GM19324 (cell line): ENCODE measurements around the gene ADM.
A peak's percentile ranks its signal among the peaks of the same experiment; 100 is the strongest.

ENCODE experiments used
- ATAC-seq: cut with Tn5 transposase; IDR thresholded peaks from one replicate; pipeline ENCODE4 v1.9.1; 2021; ENCODE audit warnings: mild to moderate bottlenecking, moderate library complexity; ENCODE audit not compliant: unreplicated experiment, low FRiP score

Gene ADM

GRCh38 chr11:10307400-10308200 lies 2.7 kb downstream of the ADM start:
- peak; percentile 71 for ATAC-seq

DNA sequence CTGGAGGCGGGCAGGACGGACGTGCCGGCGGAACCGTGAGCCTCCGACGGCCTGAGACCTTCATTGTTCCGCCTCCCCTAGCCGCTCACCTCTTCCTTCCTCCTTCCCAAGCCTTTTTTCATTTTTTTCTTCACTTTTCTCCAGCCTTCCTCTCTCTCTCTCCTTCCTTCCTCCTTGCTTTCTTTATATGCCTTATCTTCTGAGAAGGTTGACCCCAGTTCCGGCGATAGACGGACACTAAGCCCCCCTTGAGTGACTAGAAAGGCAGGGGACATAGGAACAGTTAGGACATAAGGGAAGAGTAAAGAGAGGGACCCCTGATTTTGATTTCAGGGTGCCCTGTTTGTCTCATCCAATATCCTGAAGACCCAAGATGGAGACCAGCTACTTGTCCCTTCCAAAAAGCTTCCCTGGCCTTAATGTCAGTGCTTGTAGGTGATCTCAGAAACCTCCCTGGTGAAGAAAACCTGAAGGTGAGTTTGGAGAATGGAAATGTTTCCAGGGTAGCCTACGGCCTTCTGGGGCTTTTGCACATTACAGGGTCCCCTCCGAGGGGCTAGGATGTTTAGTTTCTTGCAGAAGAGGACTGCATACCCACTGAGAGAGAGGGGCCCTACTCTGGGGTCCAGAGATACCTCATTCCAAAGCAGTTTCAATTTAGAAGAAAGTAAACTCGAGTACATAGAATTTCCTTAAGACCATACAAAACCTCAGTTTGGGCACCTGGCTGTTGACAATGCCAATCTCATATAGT lies 3.5 kb downstream of the ADM start:
- ATAC-seq, result no peak

GRCh38 chr11:10309163-10310093 lies 4.6 kb downstream of the ADM start:
- no peak for ATAC-seq

GRCh38 chr11:10310301-10310841 lies 5.5 kb downstream of the ADM start:
- no peak for ATAC-seq

DNA sequence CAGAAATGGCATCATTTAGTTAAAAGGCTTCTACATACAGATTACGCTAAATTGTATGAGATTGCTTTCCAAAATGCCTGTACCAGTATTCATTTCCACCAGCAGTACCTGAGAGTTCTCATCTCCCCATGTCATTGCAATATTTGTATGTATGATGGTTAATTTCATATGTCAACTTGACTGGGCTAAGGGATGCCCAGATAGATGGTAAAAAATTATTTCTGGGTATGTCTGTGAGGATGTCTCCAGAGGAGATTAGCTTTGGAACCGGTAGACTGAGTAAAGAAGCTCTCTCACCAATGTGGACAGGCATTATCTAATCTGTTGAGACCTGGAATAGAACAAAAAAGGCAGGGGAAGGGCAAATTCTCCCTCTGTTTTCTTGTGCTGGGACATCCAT lies 6.9 kb downstream of the ADM start:
- ATAC-seq, result no peak

- peak; percentile 91 for ATAC-seq
These were observed 9.6 kb downstream of the ADM start for GRCh38 chr11:10314199-10315072.

DNA sequence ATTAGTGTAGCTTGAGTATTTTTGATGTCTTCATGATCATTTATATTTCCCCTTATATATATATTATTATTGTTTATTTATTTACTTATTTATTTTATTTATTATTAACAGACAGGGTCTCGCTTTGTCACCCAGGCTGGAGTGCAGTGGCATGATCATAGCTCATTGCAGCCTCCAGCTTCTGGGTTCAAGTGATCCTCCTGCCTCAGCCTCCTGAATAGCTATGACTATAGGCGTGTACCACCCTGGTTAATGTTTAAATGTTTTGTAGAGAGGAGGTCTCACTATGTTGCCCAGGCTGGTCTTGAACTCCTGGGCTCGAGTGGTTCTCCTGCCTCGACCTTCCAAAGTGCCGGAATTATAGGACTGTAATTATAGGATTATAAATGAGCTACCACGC lies 10.2 kb downstream of the ADM start:
- ATAC-seq, result no peak

- no peak for ATAC-seq
These were observed 12.4 kb downstream of the ADM start for GRCh38 chr11:10317151-10317755.

- no peak for ATAC-seq
These were observed 13.1 kb downstream of the ADM start for GRCh38 chr11:10317776-10318526.

DNA sequence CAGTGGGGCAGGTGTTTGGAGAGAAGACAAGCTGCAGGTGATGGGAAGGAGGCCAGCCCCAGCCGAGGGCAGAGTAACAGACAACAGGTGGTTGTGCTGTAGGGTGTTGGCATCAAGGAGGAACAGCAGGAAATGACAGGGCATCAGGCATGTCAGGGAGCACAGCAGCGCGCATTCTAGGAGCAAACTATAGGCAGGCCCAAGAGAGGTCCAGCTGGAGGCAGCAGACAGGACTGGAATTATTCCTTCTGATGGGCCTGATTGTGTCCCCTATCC lies 13.6 kb downstream of the ADM start:
- ATAC-seq, result no peak

DNA sequence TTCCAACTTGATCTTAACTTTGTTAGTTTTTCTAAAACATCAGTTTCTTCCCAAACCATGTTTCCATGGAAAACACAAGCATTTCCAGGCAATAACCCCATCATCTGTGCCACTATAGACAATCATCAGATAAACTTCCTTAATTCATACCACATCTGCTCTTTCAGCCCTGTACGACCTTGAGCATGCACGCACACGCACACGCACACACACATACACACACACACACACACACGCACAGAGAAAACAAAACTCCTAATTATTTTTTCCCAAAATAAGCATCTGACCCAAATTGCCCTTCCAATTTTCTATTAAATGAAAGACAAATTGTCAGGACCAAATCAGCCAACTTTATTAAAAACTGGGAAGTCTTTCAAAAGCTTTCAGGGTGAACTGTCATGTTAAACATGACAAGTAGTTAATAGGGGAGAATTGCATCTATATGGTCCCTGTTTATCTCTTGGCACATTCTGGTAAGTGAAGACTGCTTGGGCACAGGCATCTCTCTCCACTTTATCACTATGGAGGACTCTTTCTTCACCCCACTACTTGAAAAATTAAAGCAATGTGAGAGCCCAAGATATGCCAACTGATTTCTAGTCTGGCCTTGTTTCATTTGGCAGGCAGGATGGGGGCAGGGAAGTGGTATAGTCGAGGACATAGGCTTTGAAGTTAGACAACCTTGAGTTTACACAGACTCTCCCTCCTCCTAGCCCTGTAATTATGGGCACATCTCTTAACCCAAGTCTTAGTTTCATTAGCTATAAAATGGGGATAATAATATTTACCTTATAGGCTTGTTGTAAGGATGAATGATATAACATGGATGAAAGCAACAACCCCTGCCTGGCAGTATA lies 15.1 kb downstream of the ADM start:
- ATAC-seq, result no peak

DNA sequence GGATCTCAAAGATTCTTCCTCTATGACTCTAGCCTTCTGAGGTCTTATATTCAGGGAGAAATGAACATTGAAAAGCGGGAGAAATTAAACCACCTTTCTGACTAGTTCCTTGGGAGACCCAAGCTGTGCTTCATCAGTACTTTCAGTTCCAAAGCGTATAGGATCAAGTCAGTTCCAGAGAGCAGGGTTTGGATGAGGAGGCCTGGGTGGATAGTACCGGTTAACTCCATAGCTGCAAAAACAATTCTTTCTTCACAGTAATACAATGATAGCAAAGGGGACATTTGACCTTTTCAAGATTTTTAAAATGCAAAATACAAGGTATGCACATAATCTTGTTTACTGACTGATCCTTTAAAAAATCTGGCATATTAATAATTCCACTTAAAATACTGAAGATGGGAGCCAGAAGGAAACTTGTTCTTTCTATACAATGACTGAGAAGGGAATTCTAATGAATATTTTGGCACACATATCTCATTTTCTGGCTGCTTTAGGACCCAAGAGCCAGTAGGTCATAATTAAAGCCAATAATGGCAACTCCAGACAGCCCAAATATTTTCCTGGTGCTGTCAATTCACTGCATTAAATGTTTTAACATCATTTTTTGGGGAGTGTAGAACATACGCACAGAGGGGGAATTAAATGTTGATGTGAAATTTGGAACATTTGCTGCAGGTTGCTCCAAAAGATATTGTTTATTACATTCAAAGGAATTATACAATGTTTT lies 16.0 kb downstream of the ADM start:
- no peak for ATAC-seq

DNA sequence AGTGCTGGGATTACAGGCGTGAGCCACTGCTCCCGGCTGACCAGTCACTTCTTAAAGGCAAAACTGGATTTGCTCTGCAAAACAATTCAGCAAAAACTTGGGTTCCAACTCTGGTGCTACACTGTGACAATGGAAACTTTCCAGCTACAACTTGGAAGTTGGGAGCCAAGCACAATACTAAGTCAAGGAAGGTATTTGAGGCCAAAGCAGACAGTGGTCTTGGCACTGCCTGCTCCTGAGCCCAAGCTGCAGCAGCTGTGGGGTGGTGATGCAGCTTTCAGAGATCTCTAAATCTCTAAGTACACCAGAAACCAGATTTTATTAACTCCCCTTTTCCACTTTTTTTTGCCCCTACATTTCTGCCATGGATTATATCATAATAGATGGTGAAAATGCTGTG lies 17.5 kb downstream of the ADM start:
- ATAC-seq, result no peak

DNA sequence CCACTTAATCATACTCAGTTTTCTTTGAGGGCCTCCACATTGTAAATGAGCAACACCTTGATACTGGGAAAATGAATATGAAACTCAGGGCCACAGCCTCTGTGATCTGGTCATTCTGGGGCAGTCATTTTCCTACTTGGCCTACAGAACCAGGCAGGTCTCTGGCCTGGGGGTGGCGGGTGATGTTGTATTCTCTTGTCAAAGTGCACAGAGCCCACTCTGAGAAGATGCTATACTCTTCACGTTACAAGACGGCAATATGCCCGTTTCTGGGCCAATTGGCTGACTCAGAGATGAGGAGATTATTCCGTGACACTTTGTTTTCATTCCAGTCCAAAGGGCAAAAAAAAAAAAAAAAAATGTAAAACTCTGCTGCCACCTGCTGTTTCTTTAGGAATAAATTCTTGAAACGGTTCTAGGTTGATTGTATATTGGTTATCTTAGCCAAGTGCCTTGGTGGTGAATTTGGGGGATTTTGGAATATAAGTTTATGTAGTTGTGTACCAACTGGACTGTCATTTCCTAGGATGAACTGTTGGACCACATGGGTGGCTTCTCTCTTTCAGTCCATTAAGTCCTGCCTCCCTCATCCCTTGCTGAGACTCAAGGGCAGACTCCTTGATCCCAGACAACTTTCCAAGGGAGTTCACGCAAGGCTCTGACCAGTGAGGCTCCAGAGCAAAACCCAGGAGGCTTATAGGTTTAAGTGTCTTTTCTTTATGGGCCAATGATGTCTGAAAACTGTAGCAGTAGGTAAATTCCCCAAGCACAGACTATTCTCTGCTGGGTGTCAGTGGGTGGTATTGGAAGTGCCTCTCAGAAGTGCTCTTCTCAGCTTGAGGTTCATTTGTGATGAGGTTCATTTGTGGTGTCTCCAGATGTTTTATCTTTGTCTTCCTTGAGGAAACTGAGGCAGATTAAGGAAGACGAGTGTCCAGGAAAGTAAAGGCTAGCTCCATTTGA lies 18.2 kb downstream of the ADM start:
- ATAC-seq, result no peak

DNA sequence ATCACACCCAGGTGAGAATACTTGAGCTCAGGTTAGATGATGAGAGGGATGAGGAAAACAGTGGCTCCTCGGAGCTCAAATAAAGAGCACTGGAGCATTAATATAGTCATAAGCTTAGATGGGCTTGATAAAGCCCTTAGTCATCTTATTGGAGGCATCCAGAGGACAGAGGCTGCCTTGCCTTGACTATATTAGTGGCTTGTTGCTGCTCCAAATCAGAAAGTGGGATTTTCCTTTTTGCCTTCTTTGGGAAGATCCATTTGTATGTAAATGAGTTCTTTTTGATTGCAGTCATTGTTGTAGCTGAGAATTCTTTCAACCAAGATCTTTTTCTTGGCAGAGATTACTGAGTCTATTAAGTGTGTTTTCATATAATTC lies 18.9 kb downstream of the ADM start:
- no peak for ATAC-seq

DNA sequence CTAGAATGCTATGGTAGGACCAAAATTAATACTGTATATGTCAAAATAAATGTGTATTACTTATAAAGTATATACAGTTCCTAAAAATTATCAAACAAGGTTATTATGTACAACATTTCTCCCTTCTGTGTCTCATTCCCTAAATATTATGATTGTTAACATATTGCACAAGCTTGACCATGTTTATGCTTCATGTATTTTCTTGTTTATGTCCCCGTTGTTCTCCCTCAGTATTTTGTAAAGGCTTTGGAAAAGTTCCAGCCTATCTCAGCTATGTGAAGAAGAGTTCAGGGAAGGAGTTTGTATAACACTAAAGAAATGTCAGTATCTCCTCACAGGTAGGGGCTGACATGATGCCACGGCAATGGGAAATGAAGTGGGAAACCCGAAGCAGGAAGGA lies 19.6 kb downstream of the ADM start:
- no peak for ATAC-seq
